Stimulated activated CD4-positive, alpha-beta T cell treated with anti-CD3 and anti-CD28 coated beads, Interleukin-12 subunit alpha, Interleukin-12 subunit beta, amount 100 ng/mL, for 48 hours (primary cell): ENCODE data around the gene TARM1.
A peak's percentile ranks its signal among the peaks of the same experiment; 100 is the strongest.

Experiments
- DNase-seq, 3 donors: peaks; one replicate each; pipeline ENCODE4 v3.0.0-alpha.2; 2020; ENCODE audit warnings: low read depth in 2 of 3, low spot score in 1 of 3

Gene TARM1

DNA sequence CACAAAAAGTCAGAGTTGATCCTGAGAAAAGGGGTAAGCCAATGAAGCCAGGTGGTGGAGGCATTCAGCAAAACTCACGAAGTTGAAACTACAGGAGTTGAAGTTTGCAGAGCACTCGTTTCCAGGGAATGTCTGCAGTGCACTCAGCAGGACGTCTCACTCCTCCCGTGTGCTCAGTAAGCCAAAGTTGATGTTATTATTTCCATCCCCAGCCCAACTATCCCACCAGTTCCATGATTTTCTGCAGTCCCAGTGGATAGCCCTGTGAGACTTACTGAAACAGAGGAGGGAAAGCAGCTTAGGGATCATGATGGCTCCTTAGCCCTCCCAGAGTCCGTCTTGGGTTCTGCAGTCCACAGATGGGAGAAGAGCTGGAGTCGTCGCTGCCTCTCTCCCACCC lies at the start of gene TARM1:
Gene TARM1 (minus strand): TSS at position 334 of the 400 bp plus-strand sequence. CDS start 25 bp downstream, at position 309.
- no peak for DNase-seq

DNA sequence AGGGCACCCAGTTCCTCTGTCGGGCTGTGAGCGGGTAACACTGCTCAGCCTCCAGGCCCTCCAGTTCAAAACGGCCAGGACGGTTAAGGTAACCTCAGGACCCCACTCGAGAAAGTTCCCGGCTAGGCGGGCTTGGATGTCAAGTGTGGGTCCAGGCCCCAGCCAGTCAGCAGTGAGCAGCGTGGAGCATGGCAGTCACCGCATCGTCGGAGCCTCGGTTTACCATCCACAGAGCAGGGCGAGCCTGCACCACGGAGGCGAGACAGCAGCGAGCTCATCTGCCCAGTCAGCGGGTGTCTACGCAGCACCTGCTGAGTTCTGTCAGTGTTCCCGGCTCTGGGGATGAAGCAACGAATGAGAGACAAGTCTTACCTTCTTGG lies 48.4 kb upstream of the TARM1 start:
- no peak for DNase-seq

DNA sequence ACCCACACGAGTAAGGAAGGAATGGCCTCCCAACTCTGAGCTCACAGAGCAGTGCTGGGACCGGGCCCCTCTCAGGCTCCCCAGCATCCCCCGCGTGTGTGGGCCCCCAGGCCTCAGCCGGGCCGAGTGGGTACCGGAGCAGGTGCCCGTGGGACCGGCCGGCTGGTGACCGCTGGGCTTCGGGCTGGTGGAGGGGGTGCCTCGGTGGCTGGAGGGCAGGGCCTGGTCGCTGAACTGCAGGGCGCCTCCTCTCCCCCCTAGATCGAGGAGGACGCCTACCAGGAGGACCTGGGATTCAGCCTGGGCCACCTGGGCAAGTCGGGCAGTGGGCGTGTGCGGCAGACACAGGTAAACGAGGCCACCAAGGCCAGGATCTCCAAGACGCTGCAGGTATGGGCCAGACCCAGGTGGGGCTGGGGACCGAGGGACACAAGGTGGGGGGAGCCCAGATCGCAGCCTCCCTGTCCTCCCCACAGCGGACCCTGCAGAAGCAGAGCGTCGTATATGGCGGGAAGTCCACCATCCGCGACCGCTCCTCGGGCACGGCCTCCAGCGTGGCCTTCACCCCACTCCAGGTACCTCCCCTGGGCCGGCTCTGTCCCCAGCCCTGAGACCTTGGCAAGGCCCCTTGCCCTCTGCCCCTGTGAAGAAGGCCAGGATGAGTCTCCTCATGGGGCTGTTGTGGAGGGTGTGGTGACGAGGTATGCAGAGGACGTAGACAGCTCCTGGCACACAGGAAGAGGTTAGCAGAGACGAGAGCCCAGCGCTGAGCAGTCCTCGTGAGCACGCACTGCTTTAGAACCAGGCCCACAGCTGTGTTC lies 47.8 kb upstream of the TARM1 start:
- DNase-seq: no peak

- no peak for DNase-seq
Measured at GRCh38 chr19:54128441-54128725, 47.2 kb upstream of the TARM1 start.

- no peak for DNase-seq
Measured at GRCh38 chr19:54127688-54128440, 46.7 kb upstream of the TARM1 start.

DNA sequence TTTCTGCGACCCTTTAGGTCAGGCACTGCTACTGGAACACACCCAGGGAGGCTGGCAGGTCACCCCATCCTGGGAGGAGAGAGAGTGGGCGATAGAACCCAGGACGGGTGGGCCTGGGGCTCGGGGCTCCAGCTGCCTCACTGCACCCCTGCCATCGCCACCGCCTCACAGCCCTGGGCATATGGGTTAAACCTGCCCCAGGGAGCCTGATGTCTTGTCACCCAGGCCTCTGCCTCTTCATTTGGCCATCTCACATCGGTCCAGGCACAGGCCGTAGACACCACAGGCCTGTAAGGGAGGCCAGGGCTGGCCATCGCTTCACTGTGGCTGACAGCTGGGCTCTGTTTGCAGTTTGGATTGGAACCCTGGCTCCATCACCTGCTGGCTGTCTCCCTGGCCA lies 44.5 kb upstream of the TARM1 start:
- DNase-seq: no peak

DNA sequence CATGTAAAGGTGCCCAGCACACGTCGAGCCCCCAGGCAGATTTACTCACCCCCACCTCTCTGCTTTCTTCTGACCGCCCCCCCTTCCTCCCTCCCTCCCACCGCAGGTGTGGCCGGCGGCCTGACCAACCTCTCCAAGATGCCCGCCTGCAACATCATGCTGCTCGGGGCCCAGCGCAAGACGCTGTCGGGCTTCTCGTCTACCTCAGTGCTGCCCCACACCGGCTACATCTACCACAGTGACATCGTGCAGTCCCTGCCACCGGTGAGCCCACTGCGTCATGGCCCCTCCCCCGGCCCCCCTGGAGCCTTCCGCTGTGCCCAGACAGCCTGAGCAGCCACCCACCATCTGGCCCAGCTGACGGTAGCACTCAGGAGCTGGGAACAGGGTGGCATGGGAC lies 43.2 kb upstream of the TARM1 start:
- DNase-seq: no peak

DNA sequence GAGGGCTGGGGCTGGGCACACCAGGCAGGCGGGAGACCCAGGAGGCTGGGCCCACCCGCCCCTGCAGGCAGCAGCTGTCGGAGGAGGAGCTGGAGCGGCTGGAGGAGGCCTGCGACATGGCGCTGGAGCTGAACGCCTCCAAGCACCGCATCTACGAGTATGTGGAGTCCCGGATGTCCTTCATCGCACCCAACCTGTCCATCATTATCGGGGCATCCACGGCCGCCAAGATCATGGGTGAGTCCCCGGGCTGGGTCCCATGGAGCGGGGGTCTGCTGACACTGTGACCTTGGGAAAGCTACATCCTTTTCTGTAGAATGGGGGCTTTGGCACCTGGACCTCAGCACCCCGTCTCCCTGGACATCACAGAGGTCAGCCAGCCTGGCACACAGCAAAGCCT lies 42.5 kb upstream of the TARM1 start:
- no peak for DNase-seq

DNA sequence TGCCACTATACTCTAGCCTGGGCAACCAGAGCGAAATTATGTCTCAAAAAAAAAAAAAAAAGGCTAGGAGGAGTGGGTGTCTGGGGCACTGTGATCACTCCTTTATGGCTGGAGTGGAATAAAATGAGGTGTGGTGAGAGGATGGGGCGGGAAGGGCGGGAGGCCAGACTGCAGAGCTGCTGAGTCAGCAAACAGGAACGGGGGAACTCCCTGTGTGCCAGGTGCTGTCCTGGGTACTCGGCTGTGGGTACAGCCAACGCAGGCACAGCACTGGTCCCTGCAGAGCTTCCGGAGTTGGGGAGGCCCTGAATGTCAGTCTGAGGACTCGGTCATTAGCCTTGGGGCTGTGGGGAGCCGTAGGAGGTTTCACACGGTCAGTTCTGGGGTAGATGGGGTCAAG lies 40.1 kb upstream of the TARM1 start:
- DNase-seq: no peak

- peak; percentile 93 to 96 (median 95) for DNase-seq
Measured at GRCh38 chr19:54115109-54116063, 34.2 kb upstream of the TARM1 start, which contains the start of the genes PRPF31 and TFPT. Gene PRPF31, plus strand, starts transcription at chr19:54115754. Its CDS starts 2,525 bp downstream, at chr19:54118279. Gene TFPT, minus strand, starts transcription at chr19:54115657. Its CDS starts 388 bp downstream, at chr19:54115269.

- DNase-seq: no peak
Measured at GRCh38 chr19:54114340-54115108, 33.4 kb upstream of the TARM1 start.

GRCh38 chr19:54109651-54110050 lies 28.5 kb upstream of the TARM1 start:
- DNase-seq: no peak

DNA sequence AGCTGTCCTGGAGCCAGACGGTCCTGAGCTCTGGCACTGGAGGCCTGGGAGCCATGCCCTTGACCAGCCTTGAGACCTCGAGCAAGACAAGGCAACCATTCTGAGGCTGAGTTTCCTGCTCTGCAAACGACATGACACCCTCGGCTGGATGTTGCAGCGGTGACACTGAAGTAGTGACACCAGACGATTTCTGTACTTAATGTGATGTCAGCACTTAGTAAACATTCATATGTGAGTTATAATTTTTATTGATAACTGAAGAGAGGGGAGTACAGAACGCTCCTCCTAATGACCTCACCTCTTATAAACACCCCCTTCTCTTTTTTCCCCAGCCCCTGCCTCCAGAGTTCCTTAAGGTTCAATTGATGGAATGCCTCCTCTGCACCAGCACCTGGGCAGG lies 27.3 kb upstream of the TARM1 start:
- no peak for DNase-seq

DNA sequence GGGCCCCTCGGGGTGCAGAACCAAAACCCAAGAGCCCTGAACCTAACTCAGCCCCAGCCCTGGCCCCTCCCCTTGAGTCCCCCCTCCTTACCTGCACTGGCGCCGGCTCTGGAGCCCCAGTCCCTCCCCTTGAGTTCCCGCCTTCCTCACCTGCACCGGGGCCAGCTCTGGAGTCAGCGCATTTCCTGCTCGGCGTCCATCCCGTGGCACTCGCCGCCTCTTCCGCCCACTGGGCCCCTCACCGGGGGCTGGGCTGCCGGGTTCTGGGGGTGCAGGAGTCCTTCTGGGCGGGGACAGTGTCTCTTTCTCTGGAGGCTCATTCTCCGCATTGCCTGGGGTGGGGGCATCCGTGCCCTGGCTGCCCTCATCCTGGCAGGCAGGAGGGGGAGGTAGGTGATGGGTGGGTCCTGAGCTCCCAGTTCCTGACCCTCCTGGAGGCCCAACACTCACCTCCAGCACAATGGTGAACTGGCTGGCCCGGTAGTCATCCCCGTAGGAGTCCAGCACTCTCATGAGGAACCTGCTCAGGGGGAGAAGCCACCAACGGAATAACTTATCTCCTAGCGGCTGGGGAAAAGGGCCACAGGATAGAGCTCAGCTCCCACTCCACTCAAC lies 26.8 kb upstream of the TARM1 start:
- DNase-seq: no peak

GRCh38 chr19:54106716-54107115 lies 25.6 kb upstream of the TARM1 start:
- DNase-seq: no peak

- no peak for DNase-seq
Measured at GRCh38 chr19:54105796-54106195, 24.6 kb upstream of the TARM1 start.

GRCh38 chr19:54104998-54105715 lies 24.0 kb upstream of the TARM1 start:
- no peak for DNase-seq

DNA sequence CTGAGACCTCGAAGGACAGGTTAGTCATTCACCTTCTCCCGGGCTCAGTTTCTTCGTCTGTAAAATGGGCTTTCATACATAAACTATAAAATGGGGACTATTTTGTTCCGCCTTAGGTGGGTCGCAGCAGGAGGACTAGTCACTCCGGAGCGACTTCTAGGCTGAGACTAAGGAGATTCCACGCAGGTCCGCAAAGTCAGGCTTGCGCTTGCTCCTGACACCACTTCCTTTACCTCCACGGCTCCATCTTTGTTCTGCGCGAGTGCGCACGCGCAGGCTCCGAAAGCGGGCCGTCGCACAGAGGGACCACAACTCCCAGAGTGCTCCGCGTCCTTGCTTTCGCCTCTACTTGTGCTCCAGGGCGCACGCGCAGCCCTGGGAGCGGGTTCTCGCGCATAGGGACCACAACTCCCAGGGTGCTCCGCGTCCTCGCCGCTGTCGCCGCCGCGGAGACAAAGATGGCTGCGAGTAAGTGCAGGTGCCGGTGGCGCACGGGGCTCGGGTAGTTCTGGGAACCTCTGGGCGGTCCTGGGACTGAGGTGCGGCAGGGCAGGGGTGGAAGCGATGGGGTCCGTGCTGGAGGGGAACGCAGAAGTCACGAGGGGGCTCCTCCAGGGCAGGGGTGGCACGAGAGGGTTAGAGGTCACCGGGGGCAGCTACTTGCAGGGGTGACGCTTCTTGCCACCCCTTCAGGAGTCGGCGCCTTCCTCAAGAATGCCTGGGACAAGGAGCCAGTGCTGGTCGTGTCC lies 21.4 kb upstream of the TARM1 start, which contains the start of gene NDUFA3:
Gene NDUFA3 (plus strand): TSS at position 435 of the 749 bp plus-strand sequence. CDS start 24 bp downstream, at position 459.
- DNase-seq: peak; percentile 88 to 97 (median 96)

DNA sequence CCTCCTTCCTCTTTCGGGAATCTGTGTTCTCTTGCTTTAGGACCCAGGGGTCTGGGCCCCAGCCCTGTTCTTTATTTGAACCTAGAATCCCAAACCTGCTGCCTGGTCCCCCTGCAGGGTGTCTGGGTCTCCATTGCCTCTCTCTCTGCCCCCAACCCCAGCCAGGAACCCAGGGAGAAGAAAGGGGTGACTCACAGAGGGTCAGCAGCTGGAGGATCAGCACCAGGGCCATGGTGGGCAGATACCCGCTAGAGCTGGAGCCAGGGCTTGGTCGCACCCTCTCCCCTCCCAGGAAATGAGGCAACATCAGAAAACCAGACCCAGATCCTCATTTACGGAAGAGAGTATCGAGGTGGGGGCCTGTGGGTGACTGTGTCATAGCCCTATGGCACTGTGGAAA lies 19.4 kb upstream of the TARM1 start, which contains the start of gene OSCAR:
Gene OSCAR (minus strand): TSS at position 243 of the 400 bp plus-strand sequence. CDS start 11 bp downstream, at position 232.
- no peak for DNase-seq
